Gastrocnemius medialis (tissue), 4 donors: Measurements from ENCODE around the gene SNRPB2.

Experiments used
- CTCF ChIP-seq, 5 experiments: fragments of 450-650 bp in 3 of 5; fragments of 200-600 bp in 2 of 5; sonication (generic) in 2 of 5; IDR thresholded peaks in 4 of 5; conservative IDR thresholded peaks in 1 of 5; 1 replicate in 4 of 5; 2 replicates in 1 of 5; pipeline ENCODE4 v1.5.1; 2016 to 2019; ENCODE audit warnings: antibody characterized with exemption in 5 of 5, mild to moderate bottlenecking in 3 of 5, moderate library complexity in 3 of 5
- POLR2A ChIP-seq, 2 donors: fragments of 450-650 bp; IDR thresholded peaks; one replicate each; pipeline ENCODE4 v1.6.1; 2017; ENCODE audit warnings: antibody characterized with exemption in 2 of 2, mild to moderate bottlenecking in 2 of 2, moderate library complexity in 2 of 2

- TF ChIP-seq CTCF (IDR thresholded peaks at IDR 0.05 in 4 of 5, conservative IDR thresholded peaks at IDR 0.05 in 1 of 5), result no peak
- TF ChIP-seq POLR2A (IDR thresholded peaks at IDR 0.05), result no peak
Observed at GRCh38 chr20:16712511-16712947, 17.3 kb upstream of the SNRPB2 start.
